GM21737 (cell line): ENCODE measurements around the gene CYTH1.
"Not testable (repeated sequence)": the region's sequence is repeated elsewhere in the genome, so short reads cannot be mapped to it uniquely, and the experiment has no call there.

Source experiments
- ATAC-seq: cut with Tn5 transposase; IDR thresholded peaks from one replicate; pipeline ENCODE4 v1.9.1; 2021; ENCODE audit warnings: mild to moderate bottlenecking, moderate library complexity; ENCODE audit not compliant: unreplicated experiment

The CYTH1 gene

GRCh38 chr17:78789663-78790181, 7.6 kb upstream of the CYTH1 start:
- ATAC-seq: no peak

GRCh38 chr17:78789149-78789662, 7.1 kb upstream of the CYTH1 start:
- no peak for ATAC-seq

- ATAC-seq: no peak
Observed at GRCh38 chr17:78788451-78788850, 6.4 kb upstream of the CYTH1 start.

GRCh38 chr17:78787444-78787843, 5.4 kb upstream of the CYTH1 start:
- ATAC-seq: no peak

GRCh38 chr17:78785663-78786057, 3.6 kb upstream of the CYTH1 start:
- ATAC-seq: no peak

GRCh38 chr17:78785011-78785662, 3.1 kb upstream of the CYTH1 start:
- no peak for ATAC-seq

- ATAC-seq: no peak
Observed at GRCh38 chr17:78784352-78784751, 2.3 kb upstream of the CYTH1 start.

- no peak for ATAC-seq
Observed at GRCh38 chr17:78783711-78784324, 1.7 kb upstream of the CYTH1 start.

GRCh38 chr17:78781104-78781892, 775 bp downstream of the CYTH1 start:
- ATAC-seq: peak; percentile 26

- ATAC-seq: no peak
Observed at GRCh38 chr17:78780335-78780734, 1.7 kb downstream of the CYTH1 start.

GRCh38 chr17:78779850-78780249, 2.2 kb downstream of the CYTH1 start:
- no peak for ATAC-seq

GRCh38 chr17:78779286-78779651, 2.8 kb downstream of the CYTH1 start:
- ATAC-seq: not testable (repeated sequence)

GRCh38 chr17:78777881-78778280, 4.2 kb downstream of the CYTH1 start:
- ATAC-seq: no peak

- peak; percentile 34 for ATAC-seq
Observed at GRCh38 chr17:78774956-78775571, 7.0 kb downstream of the CYTH1 start.

GRCh38 chr17:78774453-78774852, 7.6 kb downstream of the CYTH1 start:
- no peak for ATAC-seq

- no peak for ATAC-seq
Observed at GRCh38 chr17:78771758-78772382, 10.2 kb downstream of the CYTH1 start.

- ATAC-seq: no peak
Observed at GRCh38 chr17:78769196-78769773, 12.8 kb downstream of the CYTH1 start.

- ATAC-seq: no peak
Observed at GRCh38 chr17:78767806-78768205, 14.3 kb downstream of the CYTH1 start.

GRCh38 chr17:78766743-78767294, 15.3 kb downstream of the CYTH1 start:
- ATAC-seq: no peak

GRCh38 chr17:78766225-78766624, 15.8 kb downstream of the CYTH1 start:
- ATAC-seq: no peak
